ENCODE results near the gene FGB. TPM values are rescaled to one million over a fixed set of nuclear protein-coding genes. Genes with fewer than 3 reads are reported as not detected.

FGB gene
- total and polyA plus RNA-seq, 2 donors (not counting 1 experiment from before 2014, with no cell fraction given): not detected

GRCh38 chr4:154569028-154569427 lies 6.2 kb downstream of the FGB start:
- no peak overlapping the region for H2AFZ ChIP-seq (ENCODE audit: low read length)
- TF ChIP-seq EZH2 (IDR thresholded peaks at IDR 0.05; ENCODE audit: low read length, missing control alignments) (no peak), CTCF (conservative IDR thresholded peaks at IDR 0.05 in 1 of 2, IDR thresholded peaks at IDR 0.05 in 1 of 2; ENCODE audit: low read depth in 1 of 2, low read length in 2 of 2) (no peak)
- DNase-seq (ENCODE audit: low read depth in 2 of 2): no peak

GRCh38 chr4:154569584-154569983 lies 6.8 kb downstream of the FGB start:
- Histone ChIP-seq H3K27ac (ENCODE audit: insufficient read depth, low read length) (no peak overlapping the region), H4K20me1 (ENCODE audit: control insufficient read depth, extremely low read depth, insufficient read depth, low read length) (no peaks in the 10 kb centered on the region), H3K4me1 (ENCODE audit: control insufficient read depth, extremely low read depth, insufficient read depth, low read length) (no peaks in the 10 kb centered on the region), H3K9me3 (ENCODE audit: control insufficient read depth, insufficient read depth, low read depth, low read length) (no peaks in the 10 kb centered on the region), H3K9ac (ENCODE audit: insufficient read depth, low read length) (no peak overlapping the region), H3K79me2 (ENCODE audit: control insufficient read depth, insufficient read depth, low read length) (no peaks in the 10 kb centered on the region), H3K4me3 (replicated peaks in 1 of 4; ENCODE audit: control extremely low read depth in 1 of 4, insufficient read depth in 1 of 4, low read depth in 3 of 4, low read length in 4 of 4) (no peak overlapping the region), H3K27me3 (ENCODE audit: control insufficient read depth, insufficient read depth, low read length) (no peaks in the 10 kb centered on the region), H3K4me2 (ENCODE audit: extremely low read depth, insufficient read depth, low read length) (no peak overlapping the region), H3K36me3 (ENCODE audit: control insufficient read depth, insufficient read depth, low read length) (no peaks in the 10 kb centered on the region), H2AFZ (ENCODE audit: low read length) (no peak overlapping the region)
- DNase-seq (ENCODE audit: low read depth in 2 of 2): no peak
- TF ChIP-seq CTCF (conservative IDR thresholded peaks at IDR 0.05 in 1 of 2, IDR thresholded peaks at IDR 0.05 in 1 of 2; ENCODE audit: low read depth in 1 of 2, low read length in 2 of 2): no peak
- no peak for TF ChIP-seq EZH2 (IDR thresholded peaks at IDR 0.05; ENCODE audit: low read length, missing control alignments)

More at GRCh38 chr4:154569028-154569427, 6.2 kb downstream of the FGB start:
- H3K79me2 ChIP-seq (ENCODE audit: control insufficient read depth, insufficient read depth, low read length): no peaks in the 10 kb centered on the region
- no peak overlapping the region for H3K4me3 ChIP-seq (replicated peaks in 1 of 4; ENCODE audit: control extremely low read depth in 1 of 4, insufficient read depth in 1 of 4, low read depth in 3 of 4, low read length in 4 of 4)
- H3K4me1 ChIP-seq (ENCODE audit: control insufficient read depth, extremely low read depth, insufficient read depth, low read length): no peaks in the 10 kb centered on the region
- H3K9me3 ChIP-seq (ENCODE audit: control insufficient read depth, insufficient read depth, low read depth, low read length): no peaks in the 10 kb centered on the region
- no peaks in the 10 kb centered on the region for H4K20me1 ChIP-seq (ENCODE audit: control insufficient read depth, extremely low read depth, insufficient read depth, low read length)
- no peak overlapping the region for H3K9ac ChIP-seq (ENCODE audit: insufficient read depth, low read length)
- no peaks in the 10 kb centered on the region for H3K36me3 ChIP-seq (ENCODE audit: control insufficient read depth, insufficient read depth, low read length)
- no peak overlapping the region for H3K4me2 ChIP-seq (ENCODE audit: extremely low read depth, insufficient read depth, low read length)
- H3K27ac ChIP-seq (ENCODE audit: insufficient read depth, low read length): no peak overlapping the region
- H3K27me3 ChIP-seq (ENCODE audit: control insufficient read depth, insufficient read depth, low read length): no peaks in the 10 kb centered on the region

- Histone ChIP-seq H2AFZ (ENCODE audit: low read length) (no peak overlapping the region), H3K9ac (ENCODE audit: insufficient read depth, low read length) (no peak overlapping the region), H3K79me2 (ENCODE audit: control insufficient read depth, insufficient read depth, low read length) (no peaks in the 10 kb centered on the region), H3K9me3 (ENCODE audit: control insufficient read depth, insufficient read depth, low read depth, low read length) (no peaks in the 10 kb centered on the region), H3K4me2 (ENCODE audit: extremely low read depth, insufficient read depth, low read length) (no peak overlapping the region), H3K36me3 (ENCODE audit: control insufficient read depth, insufficient read depth, low read length) (no peaks in the 10 kb centered on the region), H4K20me1 (ENCODE audit: control insufficient read depth, extremely low read depth, insufficient read depth, low read length) (no peaks in the 10 kb centered on the region), H3K27ac (ENCODE audit: insufficient read depth, low read length) (no peak overlapping the region), H3K4me3 (replicated peaks in 1 of 4; ENCODE audit: control extremely low read depth in 1 of 4, insufficient read depth in 1 of 4, low read depth in 3 of 4, low read length in 4 of 4) (no peak overlapping the region), H3K4me1 (ENCODE audit: control insufficient read depth, extremely low read depth, insufficient read depth, low read length) (no peaks in the 10 kb centered on the region), H3K27me3 (ENCODE audit: control insufficient read depth, insufficient read depth, low read length) (no peaks in the 10 kb centered on the region)
- no peak for TF ChIP-seq EZH2 (IDR thresholded peaks at IDR 0.05; ENCODE audit: low read length, missing control alignments)
- TF ChIP-seq CTCF (conservative IDR thresholded peaks at IDR 0.05 in 1 of 2, IDR thresholded peaks at IDR 0.05 in 1 of 2; ENCODE audit: low read depth in 1 of 2, low read length in 2 of 2): no peak
- DNase-seq (ENCODE audit: low read depth in 2 of 2): no peak
These were observed 10.5 kb downstream of the FGB start for GRCh38 chr4:154573190-154573870.
